CD4-positive, CD25-positive, alpha-beta regulatory T cell (primary cell): ENCODE measurements around the gene BTBD19. TPM values are rescaled to one million over a fixed set of nuclear protein-coding genes. Genes with fewer than 3 reads are reported as not detected.

Experiments used
- ATAC-seq, 2 donors: fragments of 150-1000 bp; cut with Tn5 transposase; one replicate each; pipeline ENCODE4 v1.10.0; 2021; ENCODE audit warnings: low read depth in 2 of 2, moderate number of reproducible peaks in 2 of 2, moderate library complexity in 1 of 2
- DNase-seq, 3 donors: peaks; one replicate each; pipeline versions ENCODE4 v3.0.0 to v3.0.0-alpha.2; 2012 to 2022; ENCODE audit warnings: mixed read lengths in 1 of 3
- H3K27ac ChIP-seq: one replicate; pipeline ENCODE4 v1.7.0; 2013; ENCODE audit warnings: mild to moderate bottlenecking, low read length; ENCODE audit not compliant: insufficient read depth, poor library complexity, severe bottlenecking
- H3K27me3 ChIP-seq: one replicate; pipeline ENCODE4 v1.7.0; 2013; ENCODE audit warnings: low read length; ENCODE audit not compliant: control insufficient read depth, insufficient read depth
- H3K36me3 ChIP-seq: one replicate; pipeline ENCODE4 v1.7.0; 2013; ENCODE audit warnings: mild to moderate bottlenecking, low read length, moderate library complexity; ENCODE audit not compliant: control insufficient read depth, insufficient read depth
- H3K4me1 ChIP-seq: 2 replicates; pipeline ENCODE4 v1.7.0; 2013; ENCODE audit warnings: mild to moderate bottlenecking, low read length; ENCODE audit not compliant: insufficient read depth, control insufficient read depth, poor library complexity, severe bottlenecking
- H3K4me3 ChIP-seq: one replicate; pipeline ENCODE4 v1.7.0; 2013; ENCODE audit warnings: low read depth, mild to moderate bottlenecking, low read length, moderate library complexity
- H3K9me3 ChIP-seq, 2 experiments: 1 replicate in 1 of 2; 2 replicates in 1 of 2; pipeline ENCODE4 v1.7.0; 2013; ENCODE audit warnings: low read length in 2 of 2, mild to moderate bottlenecking in 1 of 2, moderate library complexity in 1 of 2; ENCODE audit not compliant: control insufficient read depth in 2 of 2
- H3K27ac Mint-ChIP-seq, 3 donors: one replicate each; pipeline ENCODE4 v1.8.0; 2020 to 2022; ENCODE audit warnings: mild to moderate bottlenecking in 3 of 3, mixed read lengths in 3 of 3, moderate library complexity in 2 of 3
- H3K27me3 Mint-ChIP-seq: one replicate; pipeline ENCODE4 v1.8.0; 2022; ENCODE audit warnings: mild to moderate bottlenecking, mixed read lengths
- H3K36me3 Mint-ChIP-seq: one replicate; pipeline ENCODE4 v1.8.0; 2020; ENCODE audit warnings: mixed read lengths
- H3K4me1 Mint-ChIP-seq, 4 donors: one replicate each; pipeline ENCODE4 v1.8.0; 2020 to 2022; ENCODE audit warnings: mixed read lengths in 4 of 4, mild to moderate bottlenecking in 1 of 4
- H3K4me3 Mint-ChIP-seq, 4 donors: one replicate each; pipeline ENCODE4 v1.8.0; 2020 to 2022; ENCODE audit warnings: mild to moderate bottlenecking in 4 of 4, mixed read lengths in 4 of 4, moderate library complexity in 3 of 4
- H3K9me3 Mint-ChIP-seq, 7 donors: one replicate each; pipeline ENCODE4 v1.8.0; 2020 to 2022; ENCODE audit warnings: mixed read lengths in 7 of 7, mild to moderate bottlenecking in 3 of 7, moderate library complexity in 2 of 7
- polyA plus RNA-seq, 4 donors: library from polyadenylated mRNA; unstranded; fragments of 300-500 nt; fragmentation: Illumina TruSeq; gene quantifications; one replicate each; pipeline ENCODE4 v1.2.3, GENCODE V29; 2021
- total RNA-seq: library from RNA; stranded (reverse); gene quantifications from one replicate; pipeline ENCODE4 v1.2.3, GENCODE V29; 2022

The BTBD19 gene
- total and polyA plus RNA-seq, 5 donors from 2014 or later = 0.31 to 45.4 (median 0.87) TPM; not detected in 2

GRCh38 chr1:44785029-44785380 is 23.3 kb upstream of the BTBD19 start:
- no peak overlapping the region for H3K4me3 ChIP-seq
- peaks cover 34% of the 10 kb centered on the region for H3K4me1 ChIP-seq
- Mint-ChIP-seq H3K27ac (peak overlapping the region in 2 of 3 donors; percentile 84), H3K9me3 (no peaks in the 10 kb centered on the region), H3K4me1 (peaks cover 4 to 36% (median 23%) of the 10 kb centered on the region in 4 donors), H3K4me3 (peak overlapping the region; percentile 84 to 88 (median 85)), H3K36me3 (peaks cover 17% of the 10 kb centered on the region), H3K27me3 (no peaks in the 10 kb centered on the region)
- H3K27ac ChIP-seq = no peak overlapping the region
- DNase-seq (no peak), ATAC-seq (no peak)
- no peaks in the 10 kb centered on the region for H3K27me3 ChIP-seq
- no peaks in the 10 kb centered on the region for H3K9me3 ChIP-seq
- H3K36me3 ChIP-seq = peaks cover 13% of the 10 kb centered on the region

- Mint-ChIP-seq H3K9me3 (no peaks in the 10 kb centered on the region), H3K27ac (peak overlapping the region; percentile 23 to 84 (median 74)), H3K4me3 (peak overlapping the region; percentile 84 to 88 (median 85)), H3K27me3 (no peaks in the 10 kb centered on the region), H3K4me1 (peaks cover 4 to 36% (median 23%) of the 10 kb centered on the region in 4 donors), H3K36me3 (peaks cover 11% of the 10 kb centered on the region)
- ATAC-seq (peak in 1 of 2 donors; percentile 1), DNase-seq (no peak)
- Histone ChIP-seq H3K27ac (peak overlapping the region; percentile 55), H3K9me3 (no peaks in the 10 kb centered on the region), H3K4me1 (peaks cover 34% of the 10 kb centered on the region), H3K27me3 (no peaks in the 10 kb centered on the region), H3K36me3 (peaks cover 11% of the 10 kb centered on the region), H3K4me3 (peak overlapping the region; percentile 59)
Observed at GRCh38 chr1:44785501-44786137, 22.7 kb upstream of the BTBD19 start.

- H3K27me3 ChIP-seq = no peaks in the 10 kb centered on the region
- H3K9me3 Mint-ChIP-seq = no peaks in the 10 kb centered on the region
- H3K27ac Mint-ChIP-seq = peak overlapping the region; percentile 58 to 94 (median 83)
- peaks cover 5% of the 10 kb centered on the region for H3K36me3 Mint-ChIP-seq
- ATAC-seq = peak; percentile 73 to 75
- peaks cover 34% of the 10 kb centered on the region for H3K4me1 ChIP-seq
- DNase-seq = peak; percentile 66 to 81 (median 79)
- H3K4me1 Mint-ChIP-seq = peaks cover 4 to 31% (median 22%) of the 10 kb centered on the region in 4 donors
- no peaks in the 10 kb centered on the region for H3K27me3 Mint-ChIP-seq
- H3K4me3 Mint-ChIP-seq = peak overlapping the region; percentile 43 to 85 (median 84)
- H3K9me3 ChIP-seq = no peaks in the 10 kb centered on the region
- H3K4me3 ChIP-seq = peak overlapping the region; percentile 59
- H3K27ac ChIP-seq = peak overlapping the region; percentile 55
- peaks cover 5% of the 10 kb centered on the region for H3K36me3 ChIP-seq
Observed at GRCh38 chr1:44786138-44786840, 22.0 kb upstream of the BTBD19 start.

GRCh38 chr1:44786841-44787426 is 21.4 kb upstream of the BTBD19 start:
- H3K9me3 ChIP-seq = no peaks in the 10 kb centered on the region
- H3K36me3 ChIP-seq = no peaks in the 10 kb centered on the region
- Mint-ChIP-seq H3K36me3 (no peaks in the 10 kb centered on the region), H3K27me3 (no peaks in the 10 kb centered on the region), H3K27ac (peak overlapping the region; percentile 58 to 94 (median 83)), H3K4me1 (peaks cover 4 to 31% (median 22%) of the 10 kb centered on the region in 4 donors), H3K9me3 (no peaks in the 10 kb centered on the region), H3K4me3 (peak overlapping the region; percentile 25 to 85 (median 70))
- H3K4me3 ChIP-seq = no peak overlapping the region
- no peaks in the 10 kb centered on the region for H3K27me3 ChIP-seq
- ATAC-seq (no peak), DNase-seq (no peak)
- peaks cover 34% of the 10 kb centered on the region for H3K4me1 ChIP-seq
- peak overlapping the region; percentile 55 for H3K27ac ChIP-seq

GRCh38 chr1:44787506-44787905 is 20.8 kb upstream of the BTBD19 start:
- H3K27me3 ChIP-seq = no peaks in the 10 kb centered on the region
- no peak overlapping the region for H3K27ac ChIP-seq
- Mint-ChIP-seq H3K4me3 (peak overlapping the region in 2 of 4 donors; percentile 25 to 54), H3K4me1 (peaks cover 4 to 31% (median 22%) of the 10 kb centered on the region in 4 donors), H3K9me3 (no peaks in the 10 kb centered on the region), H3K27me3 (no peaks in the 10 kb centered on the region), H3K27ac (no peak overlapping the region), H3K36me3 (no peaks in the 10 kb centered on the region)
- DNase-seq = no peak
- no peaks in the 10 kb centered on the region for H3K9me3 ChIP-seq
- H3K4me3 ChIP-seq = no peak overlapping the region
- H3K4me1 ChIP-seq = peaks cover 34% of the 10 kb centered on the region
- no peaks in the 10 kb centered on the region for H3K36me3 ChIP-seq
- ATAC-seq = no peak

GRCh38 chr1:44788120-44788860 is 20.0 kb upstream of the BTBD19 start, which contains the start of gene BEST4:
BEST4 (minus strand) TSS chr1:44788170; CDS start chr1:44787705, 465 bp downstream.
- Mint-ChIP-seq H3K36me3 (no peaks in the 10 kb centered on the region), H3K4me3 (peak within 1 kb of the TSS in 3 of 4 donors; percentile 24 to 54 (median 25)), H3K9me3 (no peaks in the 10 kb centered on the region), H3K27me3 (no peaks in the 10 kb centered on the region), H3K27ac (no peak within 1 kb of the TSS), H3K4me1 (peaks cover 4 to 27% (median 19%) of the 10 kb centered on the region in 4 donors)
- Histone ChIP-seq H3K4me3 (no peak within 1 kb of the TSS), H3K36me3 (no peaks in the 10 kb centered on the region), H3K4me1 (peaks cover 34% of the 10 kb centered on the region), H3K27me3 (no peaks in the 10 kb centered on the region), H3K27ac (no peak within 1 kb of the TSS), H3K9me3 (no peaks in the 10 kb centered on the region)
- DNase-seq = no peak
- ATAC-seq = no peak
